Activated T-cell treated with anti-CD3 and anti-CD28 coated beads, Interleukin-2, amount 50 U/mL, for 72 hours (primary cell): ENCODE data around the gene MPIG6B. TPM values are rescaled to one million over a fixed set of nuclear protein-coding genes. Genes with fewer than 3 reads are reported as not detected.
A peak's percentile ranks its signal among the peaks of the same experiment; 100 is the strongest.

Source experiments
- ATAC-seq, 2 donors: fragments of 150-1000 bp; cut with Tn5 transposase; replicated peaks in 1 of 2; 2 replicates each; pipeline ENCODE4 v1.10.0; 2021; ENCODE audit warnings: moderate library complexity in 2 of 2, mild to moderate bottlenecking in 1 of 2
- DNase-seq, 2 donors: peaks; one replicate each; pipeline ENCODE4 v3.0.0; 2021 to 2022; ENCODE audit warnings: mixed read lengths in 1 of 2
- H3K27ac Mint-ChIP-seq: one replicate; pipeline ENCODE4 v1.8.0; 2022; ENCODE audit warnings: mild to moderate bottlenecking, moderate library complexity, mixed read lengths
- H3K27me3 Mint-ChIP-seq: one replicate; pipeline ENCODE4 v1.8.0; 2022; ENCODE audit warnings: low read depth, mixed read lengths
- H3K36me3 Mint-ChIP-seq, 2 donors: one replicate each; pipeline ENCODE4 v1.8.0; 2022; ENCODE audit warnings: mixed read lengths in 2 of 2, mild to moderate bottlenecking in 1 of 2; ENCODE audit not compliant: insufficient read depth in 2 of 2
- H3K4me1 Mint-ChIP-seq: one replicate; pipeline ENCODE4 v1.8.0; 2022; ENCODE audit warnings: low read depth, mixed read lengths
- H3K4me3 Mint-ChIP-seq, 2 donors: one replicate each; pipeline ENCODE4 v1.8.0; 2022; ENCODE audit warnings: mild to moderate bottlenecking in 2 of 2, mixed read lengths in 2 of 2, moderate library complexity in 2 of 2
- H3K9me3 Mint-ChIP-seq, 2 donors: one replicate each; pipeline ENCODE4 v1.8.0; 2022; ENCODE audit warnings: mixed read lengths in 2 of 2
- total RNA-seq, 2 donors: library from RNA; stranded (reverse); gene quantifications; one replicate each; pipeline ENCODE4 v1.2.3, GENCODE V29; 2022

The MPIG6B gene
- total RNA-seq, 2 donors from 2014 or later = 0.10 TPM; not detected in 1

GRCh38 chr6:31729979-31730630, 6.9 kb downstream of the MPIG6B start:
- ATAC-seq = peak; percentile 58 to 67
- Mint-ChIP-seq H3K4me3 (peak overlapping the region; percentile 83 to 94), H3K27me3 (no peaks in the 10 kb centered on the region), H3K9me3 (no peaks in the 10 kb centered on the region), H3K36me3 (peaks cover 10 to 19% of the 10 kb centered on the region in 2 donors), H3K4me1 (peaks cover 65% of the 10 kb centered on the region), H3K27ac (peak overlapping the region; percentile 58)
- DNase-seq = peak; percentile 75 to 77

- Mint-ChIP-seq H3K4me3 (peak overlapping the region; percentile 83 to 94), H3K4me1 (peaks cover 62% of the 10 kb centered on the region)
- no peak for ATAC-seq
Observed at GRCh38 chr6:31730631-31731086, 7.5 kb downstream of the MPIG6B start.

GRCh38 chr6:31732029-31732428, 8.9 kb downstream of the MPIG6B start:
- H3K9me3 Mint-ChIP-seq = no peaks in the 10 kb centered on the region
- DNase-seq = no peak
- no peak for ATAC-seq
- peak overlapping the region; percentile 40 for H3K27ac Mint-ChIP-seq
- H3K4me3 Mint-ChIP-seq = no peak overlapping the region
- peaks cover 54% of the 10 kb centered on the region for H3K4me1 Mint-ChIP-seq
- H3K27me3 Mint-ChIP-seq = no peaks in the 10 kb centered on the region
- H3K36me3 Mint-ChIP-seq = peaks cover 18 to 32% of the 10 kb centered on the region in 2 donors

More at GRCh38 chr6:31730631-31731086, 7.5 kb downstream of the MPIG6B start:
- no peak overlapping the region for H3K27ac Mint-ChIP-seq
- DNase-seq = no peak
- peaks cover 15 to 24% of the 10 kb centered on the region in 2 donors for H3K36me3 Mint-ChIP-seq
- no peaks in the 10 kb centered on the region for H3K9me3 Mint-ChIP-seq
- H3K27me3 Mint-ChIP-seq = no peaks in the 10 kb centered on the region

GRCh38 chr6:31733734-31734133, 10.6 kb downstream of the MPIG6B start:
- no peak for ATAC-seq
- H3K27ac Mint-ChIP-seq = no peak overlapping the region
- H3K9me3 Mint-ChIP-seq = no peaks in the 10 kb centered on the region
- H3K27me3 Mint-ChIP-seq = no peaks in the 10 kb centered on the region
- H3K4me1 Mint-ChIP-seq = peaks cover 58% of the 10 kb centered on the region
- H3K36me3 Mint-ChIP-seq = peaks cover 18 to 32% of the 10 kb centered on the region in 2 donors
- no peak for DNase-seq
- peak overlapping the region; percentile 45 to 89 for H3K4me3 Mint-ChIP-seq

- Mint-ChIP-seq H3K9me3 (no peaks in the 10 kb centered on the region), H3K27ac (peak overlapping the region; percentile 85), H3K27me3 (no peaks in the 10 kb centered on the region), H3K36me3 (peaks cover 18 to 32% of the 10 kb centered on the region in 2 donors), H3K4me3 (peak overlapping the region; percentile 89 to 98), H3K4me1 (peaks cover 58% of the 10 kb centered on the region)
- DNase-seq = no peak
- ATAC-seq = peak; percentile 50 to 63
Observed at GRCh38 chr6:31734247-31734820, 11.2 kb downstream of the MPIG6B start.

GRCh38 chr6:31734821-31735406, 11.7 kb downstream of the MPIG6B start:
- H3K27ac Mint-ChIP-seq = peak overlapping the region; percentile 83
- DNase-seq = peak; percentile 72 to 74
- H3K36me3 Mint-ChIP-seq = peaks cover 18 to 34% of the 10 kb centered on the region in 2 donors
- peak in 1 of 2 donors; percentile 4 for ATAC-seq
- no peaks in the 10 kb centered on the region for H3K27me3 Mint-ChIP-seq
- no peaks in the 10 kb centered on the region for H3K9me3 Mint-ChIP-seq
- peak overlapping the region; percentile 89 to 98 for H3K4me3 Mint-ChIP-seq
- H3K4me1 Mint-ChIP-seq = peaks cover 61% of the 10 kb centered on the region

GRCh38 chr6:31736021-31736767, 13.0 kb downstream of the MPIG6B start, which contains the start of gene CLIC1:
CLIC1 (minus strand) TSS chr6:31736530; CDS start chr6:31736300, 230 bp downstream.
- Mint-ChIP-seq H3K27me3 (no peaks in the 10 kb centered on the region), H3K36me3 (peaks cover 20 to 34% of the 10 kb centered on the region in 2 donors), H3K9me3 (no peaks in the 10 kb centered on the region), H3K4me1 (peaks cover 63% of the 10 kb centered on the region), H3K27ac (peak within 1 kb of the TSS; percentile 83), H3K4me3 (peak within 1 kb of the TSS; percentile 89 to 98)
- ATAC-seq (peak; percentile 46 to 53), DNase-seq (peak; percentile 86 to 87)

GRCh38 chr6:31736768-31737314, 13.7 kb downstream of the MPIG6B start:
- Mint-ChIP-seq H3K4me1 (peaks cover 69% of the 10 kb centered on the region), H3K27me3 (no peaks in the 10 kb centered on the region), H3K4me3 (peak overlapping the region; percentile 89 to 98), H3K36me3 (peaks cover 18 to 35% of the 10 kb centered on the region in 2 donors), H3K27ac (peak overlapping the region; percentile 83), H3K9me3 (no peaks in the 10 kb centered on the region)
- ATAC-seq (no peak), DNase-seq (no peak)

GRCh38 chr6:31737315-31737990, 14.3 kb downstream of the MPIG6B start:
- H3K27ac Mint-ChIP-seq = peak overlapping the region; percentile 83
- no peaks in the 10 kb centered on the region for H3K27me3 Mint-ChIP-seq
- H3K4me3 Mint-ChIP-seq = peak overlapping the region; percentile 89 to 98
- no peak for ATAC-seq
- peaks cover 18 to 37% of the 10 kb centered on the region in 2 donors for H3K36me3 Mint-ChIP-seq
- H3K4me1 Mint-ChIP-seq = peaks cover 69% of the 10 kb centered on the region
- no peaks in the 10 kb centered on the region for H3K9me3 Mint-ChIP-seq
- DNase-seq = no peak

GRCh38 chr6:31737991-31738979, 15.1 kb downstream of the MPIG6B start:
- Mint-ChIP-seq H3K9me3 (no peaks in the 10 kb centered on the region), H3K27ac (peak overlapping the region; percentile 83), H3K36me3 (peaks cover 22 to 41% of the 10 kb centered on the region in 2 donors), H3K27me3 (no peaks in the 10 kb centered on the region), H3K4me3 (peak overlapping the region; percentile 89 to 98), H3K4me1 (peaks cover 65% of the 10 kb centered on the region)
- peak in 1 of 2 donors; percentile 18 for ATAC-seq
- DNase-seq = peak; percentile 57 to 64

GRCh38 chr6:31739639-31740396, 16.6 kb downstream of the MPIG6B start, which contains the start of gene MSH5:
MSH5 (plus strand) TSS chr6:31740005; CDS start chr6:31740467, 462 bp downstream.
- Mint-ChIP-seq H3K36me3 (peaks cover 20 to 43% of the 10 kb centered on the region in 2 donors), H3K9me3 (no peaks in the 10 kb centered on the region), H3K27ac (peak within 1 kb of the TSS; percentile 93), H3K4me1 (peaks cover 51% of the 10 kb centered on the region), H3K27me3 (no peaks in the 10 kb centered on the region), H3K4me3 (peak within 1 kb of the TSS; percentile 89 to 98)
- DNase-seq = peak; percentile 96 to 98
- ATAC-seq = peak; percentile 87 to 91
